Adrenal gland (tissue), 12 donors: ENCODE data around the gene NME2. TPM values are rescaled to one million over a fixed set of nuclear protein-coding genes. Genes with fewer than 3 reads are reported as not detected.

Experiments used
- DNase-seq, 7 donors: peaks; one replicate each; pipeline ENCODE4 v3.0.0-alpha.2; 2019 to 2020
- H3K27ac ChIP-seq, 5 donors: fragments of 200-600 bp; sonication (generic) in 4 of 5; 1 replicate in 3 of 5; 2 replicates in 2 of 5; pipeline versions ENCODE4 v1.5.1 to v1.8.0; 2016 to 2020; ENCODE audit warnings: mild to moderate bottlenecking in 1 of 5
- H3K27me3 ChIP-seq: fragments of 200-600 bp; 2 replicates; pipeline ENCODE4 v1.8.0; 2021
- H3K36me3 ChIP-seq, 2 donors: fragments of 200-600 bp; replicated peaks in 1 of 2; 1 replicate in 1 of 2; 2 replicates in 1 of 2; pipeline versions ENCODE4 v1.5.1 to v1.8.0; 2018 to 2022
- H3K4me1 ChIP-seq, 2 donors: fragments of 200-600 bp; replicated peaks in 1 of 2; 1 replicate in 1 of 2; 2 replicates in 1 of 2; pipeline versions ENCODE4 v1.5.1 to v1.8.0; 2018 to 2021
- H3K4me3 ChIP-seq, 4 donors: fragments of 200-600 bp; sonication (generic) in 3 of 4; one replicate each; pipeline ENCODE4 v1.5.1; 2016 to 2018
- H3K9me3 ChIP-seq, 3 donors: fragments of 200-600 bp; sonication (generic) in 1 of 3; replicated peaks in 1 of 3; 1 replicate in 2 of 3; 2 replicates in 1 of 3; pipeline versions ENCODE4 v1.5.1 to v1.8.0; 2016 to 2021
- POLR2A ChIP-seq, 2 donors: fragments of 450-650 bp; IDR thresholded peaks; one replicate each; pipeline ENCODE4 v1.6.1; 2017; ENCODE audit warnings: antibody characterized with exemption in 2 of 2, mild to moderate bottlenecking in 2 of 2, moderate library complexity in 1 of 2
- WGBS, 4 donors: extraction: QIAGEN DNeasy Blood & Tissue Kit in 2 of 4; methylation state at CpG; one replicate each; pipeline versions ENCODE4 v1.1.5 to v1.1.7; 2013 to 2017; 5-methylcytosine and 5-hydroxymethylcytosine counted together
- intact Hi-C, 2 donors: fragments of 100-400 bp; cut with DNase I; formaldehyde crosslinking; loops; one replicate each; pipeline versions ENCODE4 v1.14.1 to v1.15.0; 2022 to 2023
- polyA plus RNA-seq, 3 donors: library from polyadenylated mRNA; stranded (reverse); fragments of 200-250 nt in 2 of 3; fragments of 350-450 nt in 1 of 3; fragmentation: Illumina TruSeq in 1 of 3; extraction: RNeasy Lipid Tissue Mini Kit (QIAGEN cat#74804) in 1 of 3; gene quantifications; one replicate each; pipeline ENCODE4 v1.2.3, GENCODE V29; 2013 to 2014
- total RNA-seq, 9 donors: library from RNA; depleted of rRNA in 4 of 9; stranded (reverse); fragments of >200 nt in 4 of 9; fragments of 120-200 nt in 1 of 9; fragmentation: NEBNext Ultra II Directional in 1 of 9; extraction: Animal tissue kit (Norgen Biotek cat#: 25700) in 1 of 9; gene quantifications; one replicate each; pipeline versions ENCODE4 v1.1.0 to v1.2.4, GENCODE V29; 2013 to 2023
- TF ChIP-seq, protein P1 (sequence below), 6 experiments: fragments of 450-650 bp in 4 of 6; fragments of 200-600 bp in 2 of 6; sonication (generic) in 1 of 6; IDR thresholded peaks; 1 replicate in 5 of 6; 2 replicates in 1 of 6; pipeline versions ENCODE4 v1.5.1 to v1.8.0; 2016 to 2021; ENCODE audit warnings: antibody characterized with exemption in 6 of 6, mild to moderate bottlenecking in 2 of 6, moderate library complexity in 1 of 6
- donor health status: healthy with polysubstance abuse.
- donor health status: Bipolar disorder and iron deficiency.
- donor health status: DM: yes; HTN: yes; CAD: no.
- donor health status: DM: no; HTN: no; CAD: no.
- donor health status: DM: no; HTN: no; CAD: no.
- donor health status: DM: yes; HTN: yes; CAD: no.

Gene NME2
- total and polyA plus RNA-seq, 12 donors: 271 to 644 (median 404) TPM

DNA sequence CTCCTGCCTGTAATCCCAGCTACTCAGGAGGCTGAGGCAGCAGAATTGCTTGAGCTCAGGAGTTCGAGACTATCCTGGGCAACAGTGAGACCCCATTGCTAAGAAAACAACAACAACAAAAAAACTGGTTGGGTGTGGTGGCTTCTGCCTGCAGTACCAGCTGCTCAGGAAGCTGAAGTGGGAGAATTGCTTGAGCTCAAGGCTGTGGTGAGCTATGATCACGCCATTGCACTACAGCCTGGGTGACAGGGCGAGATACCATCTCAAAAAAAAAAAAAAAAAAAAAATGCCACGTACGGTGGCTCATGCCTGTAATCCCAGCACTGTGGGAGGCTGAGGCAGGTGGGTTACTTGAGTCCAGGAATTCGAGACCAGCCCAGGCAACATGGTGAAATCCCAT lies 34.1 kb downstream of the NME2 start:
- intact Hi-C loops: no loop called here
- Histone ChIP-seq H3K4me3 (no peak overlapping the region), H3K36me3 (peaks cover 0 to 66% of the 10 kb centered on the region in 2 donors), H3K9me3 (no peaks in the 10 kb centered on the region), H3K27me3 (no peaks in the 10 kb centered on the region), H3K4me1 (no peaks in the 10 kb centered on the region), H3K27ac (no peak overlapping the region)
- TF ChIP-seq POLR2A (IDR thresholded peaks at IDR 0.05): no peak
- TF ChIP-seq, protein P1, sequence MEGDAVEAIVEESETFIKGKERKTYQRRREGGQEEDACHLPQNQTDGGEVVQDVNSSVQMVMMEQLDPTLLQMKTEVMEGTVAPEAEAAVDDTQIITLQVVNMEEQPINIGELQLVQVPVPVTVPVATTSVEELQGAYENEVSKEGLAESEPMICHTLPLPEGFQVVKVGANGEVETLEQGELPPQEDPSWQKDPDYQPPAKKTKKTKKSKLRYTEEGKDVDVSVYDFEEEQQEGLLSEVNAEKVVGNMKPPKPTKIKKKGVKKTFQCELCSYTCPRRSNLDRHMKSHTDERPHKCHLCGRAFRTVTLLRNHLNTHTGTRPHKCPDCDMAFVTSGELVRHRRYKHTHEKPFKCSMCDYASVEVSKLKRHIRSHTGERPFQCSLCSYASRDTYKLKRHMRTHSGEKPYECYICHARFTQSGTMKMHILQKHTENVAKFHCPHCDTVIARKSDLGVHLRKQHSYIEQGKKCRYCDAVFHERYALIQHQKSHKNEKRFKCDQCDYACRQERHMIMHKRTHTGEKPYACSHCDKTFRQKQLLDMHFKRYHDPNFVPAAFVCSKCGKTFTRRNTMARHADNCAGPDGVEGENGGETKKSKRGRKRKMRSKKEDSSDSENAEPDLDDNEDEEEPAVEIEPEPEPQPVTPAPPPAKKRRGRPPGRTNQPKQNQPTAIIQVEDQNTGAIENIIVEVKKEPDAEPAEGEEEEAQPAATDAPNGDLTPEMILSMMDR (IDR thresholded peaks at IDR 0.05): no peak
- no peak for DNase-seq
- WGBS, 4 donors: 92 to 98% (median 95%) methylated on average over 6 of the region's 6 CpGs

DNA sequence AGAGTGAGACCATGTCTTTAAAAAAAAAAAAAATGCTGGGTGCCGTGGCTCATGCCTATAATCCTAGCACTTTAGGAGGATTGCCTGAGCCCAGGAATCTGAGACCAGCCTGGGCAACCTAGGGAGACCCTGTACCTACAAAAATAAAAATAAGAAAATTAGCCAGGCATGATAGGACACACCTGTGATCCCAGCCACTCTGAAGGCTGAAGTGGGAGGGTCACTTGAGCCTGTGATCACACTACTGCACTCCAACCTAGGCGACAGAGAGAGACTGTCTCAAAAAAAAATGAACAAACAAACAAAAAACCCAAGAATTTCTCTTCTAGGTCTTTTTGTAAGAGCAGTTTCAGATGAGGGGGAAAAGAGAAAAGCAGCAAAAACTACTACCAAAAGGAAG lies 34.6 kb downstream of the NME2 start:
- H3K36me3 ChIP-seq: peaks cover 0 to 66% of the 10 kb centered on the region in 2 donors
- H3K27ac ChIP-seq: no peak overlapping the region
- H3K4me3 ChIP-seq: no peak overlapping the region
- H3K4me1 ChIP-seq: no peaks in the 10 kb centered on the region
- no peaks in the 10 kb centered on the region for H3K27me3 ChIP-seq
- 84 to 94% (median 89%) methylated on average over 2 of the region's 2 CpGs for WGBS, 4 donors
- TF ChIP-seq, protein P1 (IDR thresholded peaks at IDR 0.05): no peak
- TF ChIP-seq POLR2A (IDR thresholded peaks at IDR 0.05): no peak
- intact Hi-C loops: no loop called here
- H3K9me3 ChIP-seq: no peaks in the 10 kb centered on the region
- DNase-seq: no peak

DNA sequence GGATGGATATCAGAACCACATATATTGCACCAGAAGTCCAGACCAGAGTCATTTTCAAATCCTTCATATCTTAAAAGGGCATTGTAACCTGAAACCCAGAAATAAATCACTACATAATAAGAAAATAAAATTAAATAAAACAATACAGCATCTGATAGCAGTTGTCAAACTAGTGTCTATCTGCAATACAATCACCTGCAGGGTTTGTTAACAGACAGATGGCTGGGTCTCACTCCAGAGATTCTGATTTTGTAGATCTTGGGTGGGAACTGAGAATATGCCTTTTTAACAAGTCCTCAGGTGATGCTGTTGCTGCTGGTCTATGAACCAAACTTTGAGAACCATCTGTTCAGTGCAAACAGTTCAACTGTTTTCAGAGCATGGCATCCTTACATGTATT lies 37.6 kb downstream of the NME2 start:
- Histone ChIP-seq H3K9me3 (no peaks in the 10 kb centered on the region), H3K4me3 (no peak overlapping the region), H3K27me3 (no peaks in the 10 kb centered on the region), H3K36me3 (peaks cover 0 to 70% of the 10 kb centered on the region in 2 donors), H3K27ac (no peak overlapping the region), H3K4me1 (no peaks in the 10 kb centered on the region)
- DNase-seq: no peak
- intact Hi-C loops: no loop called here
- no peak for TF ChIP-seq POLR2A (IDR thresholded peaks at IDR 0.05)
- TF ChIP-seq, protein P1 (IDR thresholded peaks at IDR 0.05): no peak

DNA sequence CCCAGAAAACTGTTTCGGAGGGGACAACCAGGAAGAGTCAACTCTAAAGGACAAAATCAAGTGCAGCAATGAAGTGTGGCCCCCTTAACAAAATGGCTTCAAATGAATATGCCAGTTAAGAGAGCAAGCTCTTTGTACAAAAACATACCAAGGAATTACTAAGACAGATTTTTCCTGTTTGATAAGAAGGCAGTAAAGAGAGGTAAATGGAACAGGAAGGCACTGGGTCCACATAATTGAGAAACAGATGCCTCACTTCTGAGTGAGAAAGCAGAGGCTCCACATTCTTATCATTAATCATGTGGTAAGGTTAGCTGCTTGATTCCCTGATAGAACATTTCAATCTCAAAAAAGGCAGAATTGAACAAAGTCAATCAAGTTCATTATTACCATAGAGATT lies 48.7 kb downstream of the NME2 start:
- WGBS, 4 donors: 93 to 100% (median 98%) methylated on average over 1 of the region's 1 CpG
- no peak for DNase-seq
- H3K27ac ChIP-seq: no peak overlapping the region
- intact Hi-C loops: no loop called here
- H3K4me1 ChIP-seq: no peaks in the 10 kb centered on the region
- H3K27me3 ChIP-seq: no peaks in the 10 kb centered on the region
- H3K9me3 ChIP-seq: no peaks in the 10 kb centered on the region
- TF ChIP-seq, protein P1 (IDR thresholded peaks at IDR 0.05): no peak
- no peak for TF ChIP-seq POLR2A (IDR thresholded peaks at IDR 0.05)
- H3K4me3 ChIP-seq: no peak overlapping the region
- peaks cover 0 to 46% of the 10 kb centered on the region in 2 donors for H3K36me3 ChIP-seq
